K562 (cell line): Measurements from ENCODE around the gene ZNRD2. TPM values are rescaled to one million over a fixed set of nuclear protein-coding genes. Genes with fewer than 3 reads are reported as not detected.

ENCODE experiments used
- BDP1 ChIP-seq: IDR thresholded peaks from 3 replicates; pipeline ENCODE4 v1.6.1; 2011; ENCODE audit not compliant: insufficient read length, insufficient read depth
- CCNT2 ChIP-seq: IDR thresholded peaks from 2 replicates; pipeline ENCODE4 v1.6.1; 2011; ENCODE audit warnings: borderline replicate concordance, low read depth, mild to moderate bottlenecking, moderate library complexity, mixed read lengths, low read length; ENCODE audit not compliant: insufficient read length; ENCODE audit errors: extremely low read depth
- ETS2 ChIP-seq: IDR thresholded peaks from 2 replicates; pipeline ENCODE4 v1.6.1; 2016; ENCODE audit warnings: borderline replicate concordance, missing genetic modification characterization, mild to moderate bottlenecking, moderate library complexity, missing compliant biosample characterization; ENCODE audit not compliant: poor library complexity, severe bottlenecking
- GABPB1 ChIP-seq: sonication (generic); formaldehyde crosslinking; IDR thresholded peaks from 2 replicates; pipeline ENCODE4 v1.8.0; 2022; ENCODE audit warnings: mild to moderate bottlenecking, missing genetic modification reagents
- HCFC1 ChIP-seq: IDR thresholded peaks from 2 replicates; pipeline ENCODE4 v1.6.1; 2012; ENCODE audit warnings: low read depth, low read length, improper control_type of control experiment
- HDAC1 ChIP-seq, 2 experiments: fragments of 450-650 bp; IDR thresholded peaks; 2 replicates each; pipeline ENCODE4 v1.6.1; 2016 to 2017; ENCODE audit warnings: inconsistent platforms in 1 of 2, mild to moderate bottlenecking in 1 of 2, moderate library complexity in 1 of 2
- HNRNPH1 ChIP-seq: fragments of 200-400 bp; formaldehyde crosslinking; optimal IDR thresholded peaks from 2 replicates; pipeline ENCODE3; 2017; ENCODE audit warnings: low read depth, mild to moderate bottlenecking, low read length, moderate library complexity
- KAT2B ChIP-seq: IDR thresholded peaks from one replicate; pipeline ENCODE4 v1.6.1; 2012; ENCODE audit warnings: low read depth, mild to moderate bottlenecking, control low read depth, inconsistent platforms, low read length, moderate library complexity
- MAFG ChIP-seq: fragments of 450-650 bp; conservative IDR thresholded peaks from 2 replicates; pipeline ENCODE4 v1.6.1; 2016; ENCODE audit warnings: missing genetic modification characterization, missing compliant biosample characterization
- MTA3 ChIP-seq: fragments of 450-650 bp; formaldehyde crosslinking; IDR thresholded peaks from 2 replicates; pipeline ENCODE4 v1.6.1; 2017; ENCODE audit warnings: mild to moderate bottlenecking, borderline replicate concordance
- NR4A1 ChIP-seq, 2 experiments: fragments of 250-450 bp in 1 of 2; fragments of 450-650 bp in 1 of 2; sonication (Bioruptor Pico) in 1 of 2; IDR thresholded peaks; 2 replicates each; pipeline versions ENCODE4 v1.4.0 to v1.6.1; 2016 to 2020; ENCODE audit warnings: mild to moderate bottlenecking in 2 of 2, missing compliant biosample characterization in 1 of 2, missing genetic modification characterization in 1 of 2, moderate library complexity in 1 of 2
- PHF21A ChIP-seq: fragments of 450-650 bp; IDR thresholded peaks from 2 replicates; pipeline ENCODE4 v1.6.1; 2017; ENCODE audit warnings: low read depth, borderline replicate concordance
- RCOR1 ChIP-seq, 2 experiments: IDR thresholded peaks; 2 replicates each; pipeline ENCODE4 v1.6.1; 2012; ENCODE audit warnings: low read depth in 2 of 2, low read length in 2 of 2, borderline replicate concordance in 1 of 2, improper control_type of control experiment in 1 of 2
- SIN3B ChIP-seq: fragments of 450-650 bp; IDR thresholded peaks from 2 replicates; pipeline ENCODE4 v1.6.1; 2017; ENCODE audit warnings: low read depth, mild to moderate bottlenecking, moderate library complexity
- TOE1 ChIP-seq, 2 experiments: fragments of 450-650 bp in 1 of 2; sonication (generic) in 1 of 2; formaldehyde crosslinking in 1 of 2; IDR thresholded peaks; 2 replicates each; pipeline versions ENCODE4 v1.7.1 to v1.8.0; 2016 to 2022; ENCODE audit warnings: borderline replicate concordance in 2 of 2, mild to moderate bottlenecking in 2 of 2, antibody characterized with exemption in 1 of 2, inconsistent platforms in 1 of 2, low read depth in 1 of 2, missing genetic modification reagents in 1 of 2, moderate library complexity in 1 of 2
- VEZF1 ChIP-seq: fragments of 200-800 bp; sonication (Bioruptor generic); IDR thresholded peaks from 2 replicates; pipeline ENCODE4 v1.6.1; 2017; ENCODE audit warnings: missing genetic modification characterization, missing compliant biosample characterization
- XRCC4 ChIP-seq: IDR thresholded peaks from one replicate; pipeline ENCODE4 v1.6.1; 2011; ENCODE audit not compliant: insufficient read depth, insufficient read length; ENCODE audit errors: extremely low read depth
- ZBTB34 ChIP-seq: fragments of 250-450 bp; sonication (Bioruptor Pico); IDR thresholded peaks from 2 replicates; pipeline ENCODE4 v1.8.0; 2021; ENCODE audit warnings: mild to moderate bottlenecking, moderate library complexity
- ZFX ChIP-seq: sonication (generic); formaldehyde crosslinking; IDR thresholded peaks from 2 replicates; pipeline ENCODE4 v1.8.0; 2022; ENCODE audit warnings: mild to moderate bottlenecking, missing genetic modification reagents, moderate library complexity
- ZNF224 ChIP-seq: sonication (generic); formaldehyde crosslinking; IDR thresholded peaks from 2 replicates; pipeline ENCODE4 v1.8.0; 2022; ENCODE audit warnings: mild to moderate bottlenecking, missing genetic modification reagents
- ZNF316 ChIP-seq: fragments of 450-650 bp; IDR thresholded peaks from 2 replicates; pipeline ENCODE4 v1.6.1; 2016
- ZNF668 ChIP-seq: fragments of 250-450 bp; sonication (Bioruptor Pico); IDR thresholded peaks from 2 replicates; pipeline ENCODE4 v1.8.0; 2022; ENCODE audit warnings: mild to moderate bottlenecking, inconsistent platforms
- ZZZ3 ChIP-seq: fragments of 450-650 bp; IDR thresholded peaks from 2 replicates; pipeline ENCODE4 v1.6.1; 2016; ENCODE audit warnings: antibody characterized with exemption, mild to moderate bottlenecking, moderate library complexity
- polyA plus RNA-seq, 8 experiments: library from polyadenylated mRNA; depleted of rRNA in 4 of 8; stranded (reverse) in 5 of 8; unstranded in 3 of 8; fragments of >200 nt; fragmentation: Nextera tagmentation in 2 of 8; fragmentation: Illumina TruSeq in 1 of 8; extraction: Ambion mirVana in 2 of 8; extraction: Trizol in 1 of 8; gene quantifications; 2 replicates each; pipeline versions ENCODE4 v1.2.1 to v1.2.3, GENCODE V29; 2011 to 2014; ENCODE audit warnings: inconsistent platforms in 1 of 8, missing spikeins in 1 of 8
- total RNA-seq, 7 experiments: library from RNA; depleted of rRNA in 6 of 7; stranded (reverse); fragments of >200 nt in 6 of 7; fragmentation: Illumina TruSeq in 2 of 7; extraction: Trizol in 2 of 7; gene quantifications; 2 replicates each; pipeline versions ENCODE4 v1.2.1 to v1.2.3, GENCODE V29; 2011 to 2021; ENCODE audit warnings: low replicate concordance in 1 of 7
- TF ChIP-seq, protein P1 (sequence below), 2 experiments: fragments of 450-650 bp; IDR thresholded peaks; 2 replicates each; pipeline ENCODE4 v1.6.1; 2016

Gene ZNRD2
- total and polyA plus RNA-seq, 9 of the 15 experiments (the other 6 are each of a cell fraction or from before 2014, with no cell fraction given) = 13.4 to 129 (median 60.4) TPM

DNA sequence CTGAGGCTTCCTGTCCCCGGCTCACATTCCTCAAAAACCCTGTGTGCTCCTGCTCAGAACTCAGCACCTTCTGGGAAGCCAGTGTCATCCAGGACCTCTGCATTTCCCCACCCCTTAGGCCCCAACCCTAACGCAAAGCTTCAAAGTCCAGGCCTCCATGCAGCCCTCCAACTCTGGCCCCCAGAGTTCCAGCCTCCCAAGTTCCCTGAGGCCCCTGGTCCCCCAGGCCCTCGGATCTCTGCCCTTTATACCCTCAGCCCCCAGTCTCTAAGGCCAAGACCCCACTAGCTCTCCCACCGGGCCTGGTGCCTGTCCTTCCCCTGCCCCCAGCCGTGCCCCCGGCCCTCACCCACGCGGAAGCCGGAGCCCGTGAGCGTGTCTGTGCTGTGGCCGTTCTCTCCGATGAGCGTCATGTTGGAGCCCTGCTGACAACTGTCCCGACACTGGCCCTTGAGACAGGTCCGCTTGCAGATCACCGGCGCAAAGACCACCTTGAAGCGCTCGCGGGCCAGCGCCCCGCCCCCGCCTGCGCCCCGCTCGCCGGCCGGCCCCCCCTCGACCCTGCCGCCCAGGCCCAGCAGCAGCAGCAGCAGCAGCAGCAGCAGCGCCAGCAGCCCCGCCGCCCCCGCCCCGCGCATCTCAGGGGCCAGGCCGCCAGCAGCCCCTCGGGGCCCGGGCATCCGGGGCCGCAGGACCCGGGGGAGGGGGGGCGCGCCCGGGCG is 12.8 kb upstream of the ZNRD2 start (continued):
- no peak for TF ChIP-seq ZBTB34 (CRISPR knock-in tag)
- TF ChIP-seq, protein P1, sequence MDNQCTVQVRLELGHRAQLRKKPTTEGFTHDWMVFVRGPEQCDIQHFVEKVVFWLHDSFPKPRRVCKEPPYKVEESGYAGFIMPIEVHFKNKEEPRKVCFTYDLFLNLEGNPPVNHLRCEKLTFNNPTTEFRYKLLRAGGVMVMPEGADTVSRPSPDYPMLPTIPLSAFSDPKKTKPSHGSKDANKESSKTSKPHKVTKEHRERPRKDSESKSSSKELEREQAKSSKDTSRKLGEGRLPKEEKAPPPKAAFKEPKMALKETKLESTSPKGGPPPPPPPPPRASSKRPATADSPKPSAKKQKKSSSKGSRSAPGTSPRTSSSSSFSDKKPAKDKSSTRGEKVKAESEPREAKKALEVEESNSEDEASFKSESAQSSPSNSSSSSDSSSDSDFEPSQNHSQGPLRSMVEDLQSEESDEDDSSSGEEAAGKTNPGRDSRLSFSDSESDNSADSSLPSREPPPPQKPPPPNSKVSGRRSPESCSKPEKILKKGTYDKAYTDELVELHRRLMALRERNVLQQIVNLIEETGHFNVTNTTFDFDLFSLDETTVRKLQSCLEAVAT (IDR thresholded peaks at IDR 0.05) = 0 out of 4 replicates have a peak, but pooled peaks of 1 of the 2 experiments have one; percentile 26
- TF ChIP-seq ETS2 (tag) = no peak
- TF ChIP-seq RCOR1 (IDR thresholded peaks at IDR 0.05; ENCODE audit: borderline replicate concordance in 1 of 2, low read depth in 2 of 2, low read length in 2 of 2) = no peak
- no peak for TF ChIP-seq VEZF1 (CRISPR knock-in tag)
- no peak for TF ChIP-seq GABPB1 (CRISPR knock-in tag)
- TF ChIP-seq MTA3 = no peak
- peak; percentile 43 for TF ChIP-seq ZFX (CRISPR knock-in tag)
- no peak for TF ChIP-seq HCFC1
- TF ChIP-seq HNRNPH1 = no peak
- 0 out of 4 replicates have a peak, but pooled peaks of 1 of the 2 experiments have one; percentile 18 for TF ChIP-seq HDAC1 (IDR thresholded peaks at IDR 0.05)
- no peak for TF ChIP-seq CCNT2
- no peak for TF ChIP-seq ZNF668
- no peak for TF ChIP-seq MAFG (tag)
- no peak for TF ChIP-seq SIN3B
- no peak for TF ChIP-seq BDP1
- TF ChIP-seq PHF21A = no peak
- no peak for TF ChIP-seq NR4A1 (CRISPR knock-in tag; IDR thresholded peaks at IDR 0.05)
- TF ChIP-seq NR4A1 (tag; IDR thresholded peaks at IDR 0.05) = no peak
- TF ChIP-seq TOE1 (IDR thresholded peaks at IDR 0.05; ENCODE audit: borderline replicate concordance) = no peak
- no peak for TF ChIP-seq TOE1 (CRISPR knock-in tag; IDR thresholded peaks at IDR 0.05; ENCODE audit: borderline replicate concordance, low read depth)
- TF ChIP-seq ZNF316 = no peak
- no peak for TF ChIP-seq ZZZ3
- no peak for TF ChIP-seq ZNF224
- no peak for TF ChIP-seq KAT2B
- no peak for TF ChIP-seq XRCC4
